Left lung (tissue), 4 donors: ENCODE data around the gene ARHGAP11B.
"Not testable (repeated sequence)": the region's sequence is repeated elsewhere in the genome, so short reads cannot be mapped to it uniquely, and the experiment has no call there.

Experiments used
- ATAC-seq: fragments of 200-7000 bp; cut with Tn5 transposase; one replicate; pipeline ENCODE4 v1.9.1; 2020; ENCODE audit warnings: moderate library complexity
- DNase-seq, 4 donors: peaks; one replicate each; pipeline ENCODE4 v3.0.0-alpha.2; 2013 to 2020
- H3K27ac ChIP-seq, 2 donors: fragments of 200-600 bp; sonication (generic) in 1 of 2; one replicate each; pipeline versions ENCODE4 v1.5.0 to v1.8.0; 2020 to 2021
- H3K27me3 ChIP-seq, 2 donors: fragments of 200-600 bp; sonication (generic) in 1 of 2; one replicate each; pipeline versions ENCODE4 v1.5.0 to v1.8.0; 2020 to 2021
- H3K36me3 ChIP-seq, 2 donors: fragments of 200-600 bp; sonication (generic) in 1 of 2; one replicate each; pipeline versions ENCODE4 v1.5.0 to v1.8.0; 2020 to 2021
- H3K4me1 ChIP-seq, 2 donors: fragments of 200-600 bp; one replicate each; pipeline ENCODE4 v1.8.0; 2021
- H3K4me3 ChIP-seq, 2 donors: fragments of 200-600 bp; sonication (generic) in 1 of 2; one replicate each; pipeline versions ENCODE4 v1.5.0 to v1.8.0; 2020 to 2021; ENCODE audit warnings: mild to moderate bottlenecking in 1 of 2
- H3K9me3 ChIP-seq, 2 donors: fragments of 200-600 bp; sonication (generic) in 1 of 2; one replicate each; pipeline versions ENCODE4 v1.5.0 to v1.8.0; 2020 to 2021
- CTCF ChIP-seq, 2 donors: fragments of 200-600 bp; sonication (generic) in 1 of 2; IDR thresholded peaks; one replicate each; pipeline versions ENCODE4 v1.5.0 to v1.8.0; 2021; ENCODE audit warnings: antibody characterized with exemption in 2 of 2
- intact Hi-C, 2 donors: fragments of 100-400 bp; cut with DNase I; formaldehyde crosslinking; loops; one replicate each; pipeline versions ENCODE4 v1.11.2 to v1.14.2; 2022
- donor health status: DM: no; HTN: yes; CAD: no.
- donor health status: DM: no; HTN: no; CAD: no.

Gene ARHGAP11B

GRCh38 chr15:30650012-30650929 is 24.3 kb downstream of the ARHGAP11B start:
- intact Hi-C loops = no loop called here
- Histone ChIP-seq H3K27me3 (no peaks in the 10 kb centered on the region), H3K4me3 (no peak overlapping the region), H3K36me3 (peaks cover 0 to 7% of the 10 kb centered on the region in 2 donors), H3K27ac (peak overlapping the region in 1 of 2 donors; percentile 4), H3K4me1 (peaks cover 0 to 6% of the 10 kb centered on the region in 2 donors), H3K9me3 (no peaks in the 10 kb centered on the region)
- no peak for TF ChIP-seq CTCF (IDR thresholded peaks at IDR 0.05)
- no peak for DNase-seq
- no peak for ATAC-seq

GRCh38 chr15:30661154-30661553 is 35.2 kb downstream of the ARHGAP11B start:
- intact Hi-C loops, H3K9me3 ChIP-seq, DNase-seq, ATAC-seq, H3K4me3 ChIP-seq, H3K36me3 ChIP-seq, H3K27ac ChIP-seq, H3K4me1 ChIP-seq, H3K27me3 ChIP-seq: not testable (repeated sequence)
- TF ChIP-seq CTCF (IDR thresholded peaks at IDR 0.05) = peak; percentile 34 to 48

- ATAC-seq, H3K27me3 ChIP-seq, DNase-seq, H3K36me3 ChIP-seq, H3K9me3 ChIP-seq, intact Hi-C loops, H3K4me3 ChIP-seq, H3K27ac ChIP-seq, H3K4me1 ChIP-seq: not testable (repeated sequence)
Observed at GRCh38 chr15:30669621-30670020, 43.7 kb downstream of the ARHGAP11B start.

GRCh38 chr15:30670056-30670455 is 44.1 kb downstream of the ARHGAP11B start:
- Histone ChIP-seq H3K9me3 (no peaks in the 10 kb centered on the region), H3K4me1 (no peaks in the 10 kb centered on the region), H3K27ac (no peak overlapping the region), H3K36me3 (no peaks in the 10 kb centered on the region), H3K27me3 (no peaks in the 10 kb centered on the region), H3K4me3 (no peak overlapping the region)
- intact Hi-C loops = no loop called here
- no peak for DNase-seq
- TF ChIP-seq CTCF (IDR thresholded peaks at IDR 0.05) = no peak
- no peak for ATAC-seq

- intact Hi-C loops = no loop called here
- no peaks in the 10 kb centered on the region for H3K4me1 ChIP-seq
- no peaks in the 10 kb centered on the region for H3K9me3 ChIP-seq
- H3K36me3 ChIP-seq = no peaks in the 10 kb centered on the region
- DNase-seq (no peak), ATAC-seq (no peak)
- H3K27me3 ChIP-seq = no peaks in the 10 kb centered on the region
- TF ChIP-seq CTCF (IDR thresholded peaks at IDR 0.05) = no peak
- H3K27ac ChIP-seq = no peak overlapping the region
- no peak overlapping the region for H3K4me3 ChIP-seq
Observed at GRCh38 chr15:30671309-30671708, 45.4 kb downstream of the ARHGAP11B start.
